HL-60/S4 (cell line): ENCODE data around the gene PRDM16.

ENCODE experiments used
- in situ Hi-C: fragments of 300-500 bp; cut with MboI; formaldehyde crosslinking; loops from 2 replicates; pipeline ENCODE4 v1.14.3; 2022; ENCODE audit warnings: low sequenced_read_pairs

PRDM16 gene

DNA sequence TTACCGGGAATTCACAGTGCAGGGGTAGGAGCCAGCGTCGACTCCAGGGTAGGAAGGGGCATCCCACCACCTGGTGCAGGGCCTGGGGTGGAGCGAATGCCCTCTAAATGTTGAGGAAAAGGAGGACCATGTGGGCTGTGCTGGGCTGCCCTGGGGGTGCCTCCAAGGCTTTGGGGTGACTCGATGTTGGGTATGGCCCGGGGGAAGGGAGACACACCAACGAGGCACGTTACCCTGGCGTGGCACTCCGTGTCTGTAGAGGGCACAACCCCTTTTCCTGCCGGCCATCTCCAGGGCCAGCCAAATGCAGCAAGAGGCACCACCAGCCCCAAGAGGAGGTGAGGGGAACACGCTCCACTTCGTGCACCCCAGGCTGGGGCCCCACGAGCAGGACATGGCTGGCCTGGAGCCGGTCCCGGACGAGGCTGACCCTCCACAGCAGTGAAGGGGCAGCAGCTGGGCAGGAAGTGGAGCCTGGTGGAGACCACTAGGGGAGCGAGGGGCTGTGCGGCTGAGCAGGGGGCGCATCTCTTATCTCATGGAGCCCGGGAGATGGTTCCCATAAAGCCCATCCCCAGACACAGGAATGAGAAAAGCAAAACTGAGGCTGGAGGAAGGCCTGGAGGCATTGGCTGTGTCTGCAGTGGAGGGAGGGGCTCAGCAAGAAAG, 36.5 kb upstream of the PRDM16 start:
- in situ Hi-C loops = no loop called here

DNA sequence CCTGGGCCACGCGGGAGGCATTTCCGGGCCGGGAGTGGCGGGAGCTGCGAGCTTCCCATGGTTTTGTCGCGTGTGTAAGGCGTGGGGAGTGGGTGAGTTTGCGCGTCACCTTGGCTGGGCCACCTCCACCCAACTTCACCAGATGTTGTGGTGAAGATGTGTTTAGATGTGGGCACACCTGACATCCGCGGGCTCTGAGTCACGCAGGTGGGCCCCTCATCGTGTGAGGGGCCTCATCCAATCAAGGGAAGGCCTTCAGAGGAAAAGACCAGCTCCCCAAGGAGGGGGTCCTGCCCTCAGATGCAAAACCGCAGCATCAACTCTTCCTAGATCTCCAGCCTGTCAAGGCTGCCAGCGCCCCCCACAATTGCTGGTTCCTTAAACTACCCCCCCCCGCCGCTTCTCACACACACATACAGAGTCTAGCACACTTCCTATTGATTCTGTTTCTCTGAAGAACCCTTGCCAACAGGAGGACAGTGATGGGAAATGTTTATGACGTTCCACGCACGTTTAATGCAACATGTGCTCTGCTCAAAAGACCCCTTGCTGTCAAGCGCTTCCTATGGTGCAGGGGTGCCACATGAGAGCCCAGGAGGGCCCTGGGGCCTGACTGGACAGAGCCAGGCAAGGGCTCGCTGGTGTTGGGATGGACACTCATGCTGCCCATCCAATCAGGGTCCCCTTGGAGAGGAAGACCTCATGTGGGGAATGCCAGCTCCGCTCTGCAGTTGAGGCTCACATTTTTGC, 35.8 kb upstream of the PRDM16 start:
- in situ Hi-C loops = no loop called here

DNA sequence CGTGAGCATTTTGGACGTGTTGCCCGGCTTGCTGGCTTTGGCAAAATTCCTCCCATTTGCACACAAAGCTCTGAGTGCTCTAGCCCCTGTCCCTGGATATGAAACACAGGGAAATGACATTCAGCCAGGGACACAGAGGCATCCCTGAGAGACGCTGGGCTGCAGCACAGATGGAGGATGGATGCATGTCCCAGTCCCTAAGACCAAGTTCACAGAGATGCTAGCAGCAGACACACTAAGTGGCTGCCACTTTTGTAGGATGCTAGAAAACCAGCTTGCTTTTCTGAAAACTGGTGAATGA, 35.3 kb upstream of the PRDM16 start:
- in situ Hi-C loops = no loop called here

DNA sequence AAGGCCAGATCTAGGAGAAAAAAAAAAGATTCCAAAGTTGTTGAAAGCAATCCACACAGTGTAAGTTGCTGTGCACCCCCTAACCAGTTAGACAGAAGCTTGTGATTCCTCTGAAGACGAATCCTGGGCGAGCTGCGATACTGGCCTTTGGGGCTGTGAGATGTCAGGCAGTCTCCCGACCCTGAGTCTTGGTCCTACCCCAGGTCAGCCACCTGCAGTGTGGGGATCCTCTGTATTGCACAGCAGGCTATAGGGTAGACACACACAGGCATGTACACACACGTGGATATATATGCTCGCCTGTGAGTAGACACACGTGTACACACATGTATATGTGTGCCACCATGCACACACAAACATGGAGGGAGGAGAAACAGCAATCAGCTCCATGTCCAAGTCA, 34.8 kb upstream of the PRDM16 start:
- in situ Hi-C loops = no loop called here

DNA sequence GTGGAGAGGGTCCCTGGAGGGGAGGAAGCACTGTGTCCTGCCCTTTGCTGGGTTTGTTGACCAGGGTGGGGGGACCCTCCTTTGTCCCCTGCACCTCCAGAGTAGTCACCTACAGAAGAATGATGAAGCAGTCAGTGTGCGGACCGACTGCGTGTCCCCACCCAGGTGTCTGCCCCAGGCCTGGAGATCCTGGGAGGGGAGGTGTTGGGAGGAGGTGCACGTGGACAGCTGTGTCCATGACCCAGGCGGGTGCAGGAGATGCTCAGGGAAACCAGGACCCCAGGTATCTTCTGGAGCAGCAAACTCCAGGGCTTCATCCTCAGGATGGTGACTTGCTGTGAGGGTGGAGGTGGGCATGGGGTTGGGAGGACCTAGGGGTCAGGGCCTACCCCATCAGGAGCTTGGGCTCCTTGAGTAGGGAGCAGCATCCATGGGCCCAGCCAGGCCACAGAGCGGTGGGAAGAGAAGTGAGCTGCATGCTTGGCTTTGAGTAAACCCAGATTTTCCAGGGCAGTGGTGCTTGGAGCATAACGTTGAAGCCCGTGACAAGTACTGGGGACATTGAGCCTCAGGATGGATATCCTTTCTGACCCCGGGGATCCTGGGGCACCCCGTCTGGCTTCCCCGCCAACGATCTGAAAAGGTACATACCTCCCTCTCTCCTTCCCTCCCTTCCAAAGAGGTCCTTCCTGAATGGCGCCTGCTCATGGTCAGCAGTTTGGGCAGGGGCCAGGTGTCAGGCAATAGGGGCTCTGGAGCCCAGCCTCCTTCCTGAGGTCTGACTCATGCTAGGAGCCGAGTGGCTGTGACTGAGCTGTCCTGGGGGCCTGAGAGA, 34.1 kb upstream of the PRDM16 start:
- in situ Hi-C loops = no loop called here

DNA sequence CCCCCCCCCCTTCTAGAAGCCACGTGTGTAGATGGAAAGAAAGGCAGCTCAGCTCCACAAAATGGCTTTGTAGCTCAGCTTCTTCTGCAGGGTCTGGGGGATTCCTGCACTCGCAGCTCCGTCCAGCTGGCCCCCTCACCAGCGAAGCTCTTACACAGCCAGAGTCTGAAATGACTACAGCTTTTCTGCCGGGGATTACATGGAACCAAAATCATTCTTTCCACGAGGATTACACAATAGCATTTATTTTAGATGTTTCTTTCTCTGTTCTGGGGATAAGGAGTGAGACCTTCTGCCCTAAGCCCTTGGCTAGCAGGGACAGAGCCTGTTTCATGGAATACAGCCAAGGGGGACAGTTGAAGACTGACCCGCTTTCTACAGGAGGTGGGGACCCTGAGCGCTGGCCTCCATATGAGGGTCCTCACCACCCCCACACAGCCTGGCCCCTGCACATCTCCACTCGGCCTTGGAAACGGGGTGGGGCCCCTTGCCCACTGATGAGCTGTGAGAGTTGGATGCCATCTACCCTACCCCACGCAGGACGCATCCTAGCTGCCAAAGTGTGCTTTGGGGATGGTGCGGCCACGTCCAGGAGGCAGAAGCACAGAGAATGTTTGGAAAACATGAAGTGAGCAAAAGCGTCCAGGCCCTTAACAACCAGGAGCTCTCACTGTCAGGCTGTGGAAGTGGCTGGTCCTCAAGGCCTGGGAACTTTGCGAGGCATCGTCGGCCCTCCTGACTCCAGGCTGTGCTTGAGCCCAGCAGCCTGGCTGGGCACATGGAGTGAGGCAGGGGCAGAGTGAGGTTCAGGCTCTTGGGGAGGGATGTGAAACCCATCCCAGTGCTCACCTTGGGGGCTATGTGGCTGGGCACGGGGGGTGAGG, 33.2 kb upstream of the PRDM16 start:
- in situ Hi-C loops = no loop called here

DNA sequence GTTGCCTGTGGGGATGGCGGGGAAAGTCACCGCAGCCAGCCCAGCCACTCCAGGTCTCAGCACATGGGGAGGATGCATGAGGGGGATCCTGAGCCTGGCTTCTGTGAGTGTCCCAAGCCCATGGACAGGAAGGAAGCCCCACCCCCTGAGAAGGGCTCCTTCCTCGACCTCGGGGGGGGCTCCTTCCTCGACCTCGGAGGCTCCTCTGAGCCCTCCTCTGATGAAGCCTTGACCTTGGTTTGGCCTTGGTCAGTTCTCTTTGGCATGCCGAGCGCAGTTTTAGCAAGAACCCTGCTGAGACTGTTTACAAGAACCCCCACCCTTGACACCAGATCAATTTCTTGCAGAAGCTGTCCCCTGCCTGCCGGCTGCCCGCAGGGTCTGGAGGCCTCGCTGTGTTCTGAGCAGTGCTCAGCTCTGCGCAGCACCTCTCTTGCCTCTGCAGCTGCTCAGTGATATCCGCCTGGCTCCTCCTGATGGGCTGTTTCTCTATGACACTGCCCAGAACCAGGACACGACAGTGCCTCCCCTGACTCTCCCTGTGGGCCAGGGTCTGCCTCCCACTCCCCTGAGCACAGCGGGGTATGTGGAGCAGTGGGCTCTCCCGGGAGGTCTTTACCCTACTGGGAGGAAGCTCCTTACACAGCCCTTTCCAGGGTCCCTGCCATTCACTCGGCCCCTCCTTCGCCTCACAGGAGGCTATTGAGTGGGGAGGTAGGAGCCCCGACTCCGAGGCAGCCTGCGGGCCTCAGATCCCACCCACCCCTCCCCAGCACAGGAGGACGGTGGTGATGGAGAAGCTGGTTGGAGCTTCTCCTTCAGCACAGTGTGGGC, 32.3 kb upstream of the PRDM16 start:
- in situ Hi-C loops = no loop called here

DNA sequence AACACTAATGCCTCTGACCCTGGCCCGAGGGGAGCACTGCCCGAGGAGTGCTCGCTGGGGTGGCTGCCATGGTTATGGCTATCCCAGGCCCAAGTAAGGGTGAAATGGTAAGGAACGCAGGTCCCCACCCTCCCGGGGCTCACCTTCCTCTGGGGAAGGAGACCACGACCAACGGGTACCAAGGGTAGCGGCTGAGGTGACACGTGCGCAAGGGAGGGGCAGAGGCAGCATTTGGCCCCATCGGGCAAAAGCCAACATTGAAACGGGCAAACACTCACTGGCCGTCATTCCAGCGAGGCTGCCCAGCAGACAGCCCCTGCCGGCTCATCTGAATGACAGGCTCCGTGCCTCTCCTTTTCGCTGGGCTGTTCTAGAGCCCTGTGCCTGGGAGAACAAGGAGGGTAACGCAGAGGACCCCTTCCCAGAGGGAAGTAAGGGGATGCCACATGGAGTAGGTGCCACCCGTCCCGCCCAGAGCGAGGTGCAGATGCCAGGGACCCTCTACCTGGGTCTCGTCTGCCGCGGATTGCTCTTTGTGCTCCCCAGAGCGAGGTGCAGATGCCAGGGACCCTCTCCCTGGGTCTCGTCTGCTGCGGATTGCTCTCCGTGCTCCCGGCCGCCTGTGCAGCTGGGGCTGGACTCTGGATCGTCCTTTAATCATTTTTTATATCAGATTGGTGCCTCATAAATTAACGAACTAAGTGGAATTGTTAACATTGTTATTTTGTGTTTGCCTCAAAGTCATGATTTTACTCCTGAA, 31.5 kb upstream of the PRDM16 start:
- in situ Hi-C loops = no loop called here

DNA sequence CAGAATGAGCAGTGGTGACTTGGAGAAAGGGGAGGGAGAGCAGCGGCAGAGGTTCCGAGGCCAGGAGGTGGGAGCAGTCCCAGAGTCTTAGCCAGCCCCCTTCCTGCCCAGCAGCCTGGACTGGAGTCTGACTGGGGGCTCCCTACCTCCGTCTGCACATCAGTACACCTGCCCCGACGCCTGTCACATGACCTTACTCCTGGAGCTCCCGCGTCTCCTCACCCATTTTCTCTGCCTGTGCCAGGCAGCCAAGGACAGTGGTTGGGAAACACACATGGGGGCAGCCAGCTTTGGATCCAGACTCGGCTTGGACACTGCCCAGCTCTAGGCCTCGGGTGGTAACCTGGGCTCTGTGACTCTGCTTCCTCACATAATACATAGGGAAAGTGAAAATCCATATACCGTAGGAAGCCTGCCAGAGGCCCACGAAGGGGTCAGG, 30.9 kb upstream of the PRDM16 start:
- in situ Hi-C loops = no loop called here

DNA sequence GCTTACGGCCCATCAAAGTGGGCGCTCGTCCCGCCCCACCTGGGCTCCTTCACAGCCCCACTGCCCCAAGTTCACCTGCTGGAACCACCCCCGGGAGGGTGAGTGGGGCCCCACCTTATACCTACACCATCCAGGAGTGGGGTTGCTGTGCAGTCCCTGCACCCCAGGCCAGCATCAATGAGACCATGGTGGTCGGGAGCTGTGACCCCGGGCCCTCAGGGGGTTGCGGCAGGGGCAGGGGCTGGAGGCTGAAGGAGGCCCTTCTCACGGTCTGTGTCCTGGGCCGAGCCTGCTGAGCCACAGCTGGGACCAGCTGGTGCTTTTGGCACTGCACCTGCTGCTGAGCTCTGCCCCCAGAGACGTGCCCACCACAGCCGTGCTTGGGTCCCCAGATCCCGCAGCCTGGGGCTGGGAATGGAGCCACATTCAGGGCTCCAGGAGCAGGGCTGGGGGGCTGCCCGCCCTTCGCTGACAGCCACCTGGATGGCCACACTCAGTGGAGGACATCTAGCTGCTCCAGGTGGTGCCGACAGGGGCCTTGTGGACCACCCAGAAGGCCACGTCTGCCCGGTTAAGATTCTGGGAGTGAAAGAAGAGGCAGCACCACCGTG, 30.3 kb upstream of the PRDM16 start:
- in situ Hi-C loops = no loop called here

DNA sequence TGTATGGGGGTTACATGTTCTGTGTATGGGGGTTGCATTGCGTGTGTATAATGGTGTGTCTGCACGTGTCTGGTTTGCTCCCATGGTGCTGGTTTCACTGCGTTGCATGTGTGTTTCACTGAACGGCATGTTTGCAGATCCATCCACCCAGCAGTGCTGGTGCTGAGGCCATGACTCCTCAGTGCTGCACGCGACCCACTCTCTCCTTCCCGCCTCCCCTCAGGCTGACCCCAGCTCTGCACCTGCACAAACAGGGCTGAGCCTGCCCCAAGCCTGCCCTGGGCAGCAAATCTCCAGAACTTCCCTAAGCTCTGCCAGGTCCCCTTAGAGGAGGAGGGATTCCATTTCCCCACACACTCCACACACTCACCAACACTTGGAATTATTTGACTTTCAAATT, 29.0 kb upstream of the PRDM16 start:
- in situ Hi-C loops = no loop called here

DNA sequence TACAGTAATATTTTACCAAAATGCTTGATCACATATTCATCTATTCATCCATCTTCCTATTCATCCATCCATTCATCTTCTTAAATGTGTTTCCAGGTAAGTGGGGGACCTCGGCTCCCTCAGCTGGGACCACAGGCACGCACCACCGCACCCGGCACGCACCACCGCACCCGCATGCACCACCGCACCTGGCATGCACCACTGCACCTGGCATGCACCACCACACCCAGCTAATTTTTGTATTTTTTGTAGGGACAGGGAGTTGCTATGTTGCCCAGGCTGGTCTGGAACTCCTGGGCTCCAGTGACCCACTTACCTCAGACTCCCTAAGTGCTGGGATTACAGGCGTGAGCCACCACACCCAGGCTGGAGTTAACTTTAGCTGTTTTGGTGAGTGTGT, 26.5 kb upstream of the PRDM16 start:
- in situ Hi-C loops = no loop called here

DNA sequence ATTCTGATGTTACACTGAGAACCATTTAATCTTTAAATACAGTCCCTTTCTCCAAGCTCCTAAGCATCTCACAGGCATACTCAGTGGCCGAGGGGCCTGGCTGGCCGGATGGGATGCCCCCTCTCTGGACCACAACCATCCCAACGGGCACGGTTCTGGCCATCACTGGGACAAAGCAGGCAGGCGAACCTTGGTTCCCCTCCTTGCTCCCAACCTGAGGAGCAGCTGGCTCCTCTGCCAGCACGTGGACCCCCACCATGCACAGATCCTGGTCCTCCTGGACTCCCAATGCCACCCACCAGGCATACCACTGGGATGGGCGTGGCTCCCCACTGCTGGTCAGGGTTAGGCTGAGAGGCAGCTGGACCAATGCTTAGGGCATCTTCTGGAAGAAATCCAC, 19.8 kb upstream of the PRDM16 start:
- in situ Hi-C loops = no loop called here

DNA sequence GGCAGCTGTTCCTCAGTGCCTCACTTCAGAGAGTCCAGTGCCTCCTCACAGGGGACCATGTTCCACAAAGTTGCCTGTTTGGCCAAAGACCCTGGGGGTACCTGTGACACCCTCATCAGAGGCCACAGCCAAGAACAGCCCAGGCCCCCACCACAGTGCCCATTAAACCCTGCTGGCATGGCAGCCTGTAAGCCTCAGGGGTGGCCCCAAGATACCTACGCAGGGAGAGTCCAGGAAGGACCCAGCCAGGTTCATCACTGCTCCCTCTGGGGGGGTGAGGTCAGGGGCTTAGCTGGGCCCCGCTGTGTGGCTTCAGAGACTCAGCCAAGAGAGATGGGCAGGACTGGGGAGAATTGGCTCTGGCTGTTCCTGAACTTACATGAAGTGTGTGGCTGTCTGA, 19.1 kb upstream of the PRDM16 start:
- in situ Hi-C loops = no loop called here

DNA sequence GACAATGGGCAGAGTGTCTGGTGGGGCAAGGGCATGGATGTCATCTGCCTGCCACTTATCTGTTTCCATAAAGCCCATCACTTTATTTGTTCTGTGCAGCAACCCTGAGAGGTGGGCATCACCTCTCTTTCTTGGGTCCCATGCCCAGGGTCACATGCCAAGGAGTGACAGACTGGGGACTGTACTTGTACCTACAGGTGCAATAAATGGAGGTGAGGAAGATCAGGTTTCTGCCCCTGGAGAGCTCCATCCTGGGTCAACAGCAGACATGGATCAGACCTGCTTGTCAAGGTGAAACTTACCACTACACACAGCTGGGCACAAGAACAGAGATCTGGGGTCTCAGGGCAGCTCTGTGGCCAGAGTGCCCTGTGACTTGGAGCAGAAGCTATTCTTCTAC, 18.4 kb upstream of the PRDM16 start:
- in situ Hi-C loops = no loop called here

DNA sequence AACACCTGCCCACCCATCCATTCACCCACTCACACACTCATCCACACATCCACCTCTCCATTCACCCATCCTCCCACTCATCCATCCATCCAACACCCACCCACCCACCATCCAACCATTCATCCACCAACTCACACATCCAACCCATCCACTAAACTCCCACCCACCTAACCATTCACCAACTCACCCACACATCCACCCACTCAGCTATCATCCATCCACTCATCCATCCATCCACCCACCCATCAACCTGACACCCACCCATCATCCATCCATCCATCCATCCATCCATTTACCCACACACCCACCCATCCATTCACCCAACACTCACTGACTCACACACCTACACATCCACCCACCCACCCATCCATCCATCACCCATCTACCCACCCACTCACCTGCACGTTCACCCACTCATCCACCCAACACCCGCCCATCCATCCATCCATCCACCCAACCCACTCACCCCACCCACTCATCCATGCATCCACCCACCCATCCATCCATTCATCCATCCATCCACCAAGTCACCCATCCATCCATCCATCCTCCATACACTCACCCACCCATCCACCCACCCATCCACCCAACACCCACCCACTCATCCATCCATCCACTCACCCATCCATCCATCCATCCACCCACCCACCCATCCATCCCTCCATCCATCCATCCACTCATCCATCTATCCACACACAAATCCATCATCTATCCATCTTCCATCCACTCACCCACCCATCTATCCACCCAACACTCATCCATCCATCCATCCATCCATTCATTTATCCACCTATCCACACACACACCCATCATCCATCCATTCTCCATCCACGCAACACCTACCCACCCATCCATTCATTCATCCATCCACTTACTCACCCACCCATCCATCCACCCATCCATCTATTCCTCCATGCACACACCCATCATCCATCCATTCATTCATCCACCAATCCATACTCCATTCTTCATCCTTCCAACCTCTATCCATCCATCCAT, 17.4 kb upstream of the PRDM16 start:
- in situ Hi-C loops = no loop called here

DNA sequence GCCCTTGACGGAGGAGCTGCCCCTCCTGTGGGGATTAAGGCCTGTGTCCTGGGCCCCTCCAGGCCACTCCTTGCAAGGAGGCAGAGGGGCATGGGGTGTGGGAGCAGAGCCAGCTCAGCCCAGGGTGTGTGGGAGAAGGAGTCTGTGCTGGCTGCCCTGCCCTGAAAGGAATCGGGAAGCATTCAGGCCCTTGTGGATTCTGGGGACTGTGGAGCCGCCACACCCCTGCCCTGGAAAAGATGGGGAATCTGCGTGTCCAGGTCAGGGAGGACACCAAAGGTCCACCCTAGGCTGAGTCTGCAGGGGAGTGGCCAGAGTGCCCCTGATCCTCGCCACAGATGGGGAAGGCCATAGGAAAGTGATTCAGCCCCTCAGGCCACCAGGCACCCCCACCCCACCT, 16.5 kb upstream of the PRDM16 start:
- in situ Hi-C loops = no loop called here
